H9 (cell line): ENCODE data around the gene SLC9A9. TPM values are rescaled to one million over a fixed set of nuclear protein-coding genes. Genes with fewer than 3 reads are reported as not detected.

Source experiments
- DNase-seq: peaks from one replicate; pipeline ENCODE4 v3.0.0-alpha.2; 2017
- H2AFZ ChIP-seq: one replicate; pipeline ENCODE4 v1.6.1; 2013; ENCODE audit warnings: mild to moderate bottlenecking, low read length, control low read depth, moderate library complexity
- H2AK5ac ChIP-seq: 2 replicates; pipeline ENCODE4 v1.6.1; 2013; ENCODE audit warnings: low read length, control low read depth, mixed read lengths; ENCODE audit not compliant: insufficient read length
- H2BK120ac ChIP-seq: one replicate; pipeline ENCODE4 v1.6.1; 2013; ENCODE audit warnings: low read depth, mild to moderate bottlenecking, low read length, control low read depth, inconsistent platforms; ENCODE audit not compliant: poor library complexity, severe bottlenecking
- H2BK12ac ChIP-seq: 2 replicates; pipeline ENCODE4 v1.6.1; 2013; ENCODE audit warnings: low read length, control low read depth, mixed read lengths, low read depth; ENCODE audit not compliant: insufficient read length
- H2BK15ac ChIP-seq: 2 replicates; pipeline ENCODE4 v1.6.1; 2013; ENCODE audit warnings: low read depth, low read length, control low read depth
- H2BK20ac ChIP-seq: one replicate; pipeline ENCODE4 v1.6.1; 2013; ENCODE audit warnings: low read depth, mild to moderate bottlenecking, low read length, control low read depth, inconsistent platforms; ENCODE audit not compliant: poor library complexity, severe bottlenecking
- H2BK5ac ChIP-seq: 2 replicates; pipeline ENCODE4 v1.6.1; 2013; ENCODE audit warnings: low read length, control low read depth, mixed read lengths; ENCODE audit not compliant: insufficient read length
- H3K14ac ChIP-seq: 2 replicates; pipeline ENCODE4 v1.6.1; 2013; ENCODE audit warnings: low read length, control low read depth; ENCODE audit not compliant: insufficient read depth
- H3K18ac ChIP-seq: 2 replicates; pipeline ENCODE4 v1.6.1; 2013; ENCODE audit warnings: low read depth, mild to moderate bottlenecking, mixed read lengths, low read length, control low read depth; ENCODE audit not compliant: insufficient read length
- H3K23ac ChIP-seq: 2 replicates; pipeline ENCODE4 v1.6.1; 2013; ENCODE audit warnings: low read length, control low read depth, mixed read lengths, low read depth; ENCODE audit not compliant: insufficient read length
- H3K23me2 ChIP-seq: 2 replicates; pipeline ENCODE4 v1.6.1; 2013; ENCODE audit warnings: low read depth, mild to moderate bottlenecking, mixed read lengths, low read length, control low read depth; ENCODE audit not compliant: insufficient read length, poor library complexity, severe bottlenecking
- H3K27ac ChIP-seq: 2 replicates; pipeline ENCODE4 v1.5.1; 2013; ENCODE audit warnings: low read length, control low read depth, mixed read lengths, low read depth; ENCODE audit not compliant: insufficient read length
- H3K27me3 ChIP-seq: 2 replicates; pipeline ENCODE4 v1.6.1; 2013; ENCODE audit warnings: low read length, control low read depth, inconsistent platforms; ENCODE audit not compliant: insufficient read depth
- H3K4ac ChIP-seq: 2 replicates; pipeline ENCODE4 v1.6.1; 2013; ENCODE audit warnings: low read depth, mild to moderate bottlenecking, control low read depth, inconsistent platforms, low read length, moderate library complexity
- H3K4me1 ChIP-seq: 2 replicates; pipeline ENCODE4 v1.6.1; 2013; ENCODE audit warnings: low read length, control low read depth, inconsistent platforms; ENCODE audit not compliant: insufficient read depth
- H3K4me2 ChIP-seq: 2 replicates; pipeline ENCODE4 v1.6.1; 2013; ENCODE audit warnings: low read length, control low read depth, mixed read lengths; ENCODE audit not compliant: insufficient read length, insufficient read depth
- H3K56ac ChIP-seq: 2 replicates; pipeline ENCODE4 v1.6.1; 2013; ENCODE audit warnings: low read depth, mild to moderate bottlenecking, mixed read lengths, low read length, control low read depth; ENCODE audit not compliant: insufficient read length
- H3K79me1 ChIP-seq: 2 replicates; pipeline ENCODE4 v1.6.1; 2013; ENCODE audit warnings: low read depth, mild to moderate bottlenecking, moderate library complexity, low read length, control low read depth, inconsistent platforms; ENCODE audit not compliant: insufficient read depth, poor library complexity, severe bottlenecking
- H3K79me2 ChIP-seq: 2 replicates; pipeline ENCODE4 v1.6.1; 2013; ENCODE audit warnings: low read length, control low read depth, inconsistent platforms; ENCODE audit not compliant: insufficient read depth
- H3K9ac ChIP-seq: 2 replicates; pipeline ENCODE4 v1.6.1; 2013; ENCODE audit warnings: low read length, control low read depth, mixed read lengths; ENCODE audit not compliant: insufficient read length; ENCODE audit errors: extremely low read depth
- H3K9me3 ChIP-seq: one replicate; pipeline ENCODE4 v1.6.1; 2013; ENCODE audit warnings: low read depth, low read length, inconsistent platforms; ENCODE audit not compliant: control insufficient read depth
- H3T11ph ChIP-seq: one replicate; pipeline ENCODE4 v1.6.1; 2013; ENCODE audit warnings: mild to moderate bottlenecking, low read length, control low read depth, inconsistent platforms
- H4K20me1 ChIP-seq: one replicate; pipeline ENCODE4 v1.6.1; 2013; ENCODE audit not compliant: control insufficient read depth, insufficient read length, insufficient read depth
- H4K5ac ChIP-seq: 2 replicates; pipeline ENCODE4 v1.6.1; 2013; ENCODE audit warnings: low read depth, mild to moderate bottlenecking, mixed read lengths, low read length, control low read depth; ENCODE audit not compliant: insufficient read length
- H4K8ac ChIP-seq: replicated peaks from 2 replicates; pipeline ENCODE4 v1.6.1; 2013; ENCODE audit warnings: low read length, control low read depth, mixed read lengths, low read depth; ENCODE audit not compliant: insufficient read length
- H4K91ac ChIP-seq: 2 replicates; pipeline ENCODE4 v1.6.1; 2013; ENCODE audit warnings: low read depth, mild to moderate bottlenecking, moderate library complexity, mixed read lengths, low read length, control low read depth; ENCODE audit not compliant: insufficient read length
- H3K27ac Mint-ChIP-seq, 3 experiments: 2 replicates in 2 of 3; 3 replicates in 1 of 3; pipeline ENCODE4 v1.8.0; 2020 to 2021; ENCODE audit warnings: mixed read lengths in 3 of 3, mild to moderate bottlenecking in 1 of 3, moderate library complexity in 1 of 3
- H3K27me3 Mint-ChIP-seq: 2 replicates; pipeline ENCODE4 v1.8.0; 2021; ENCODE audit warnings: low read depth, mild to moderate bottlenecking, moderate library complexity, mixed read lengths
- H3K36me3 Mint-ChIP-seq, 3 experiments: 2 replicates in 2 of 3; 3 replicates in 1 of 3; pipeline ENCODE4 v1.8.0; 2020 to 2021; ENCODE audit warnings: low read depth in 3 of 3, mixed read lengths in 3 of 3; ENCODE audit not compliant: insufficient read depth in 1 of 3
- H3K4me1 Mint-ChIP-seq, 2 experiments: 2 replicates each; pipeline ENCODE4 v1.8.0; 2020; ENCODE audit warnings: mixed read lengths in 2 of 2
- H3K4me3 Mint-ChIP-seq, 2 experiments: 2 replicates in 1 of 2; 3 replicates in 1 of 2; pipeline ENCODE4 v1.8.0; 2020 to 2021; ENCODE audit warnings: mild to moderate bottlenecking in 2 of 2, mixed read lengths in 2 of 2, moderate library complexity in 1 of 2
- H3K9me3 Mint-ChIP-seq, 2 experiments: 2 replicates in 1 of 2; 3 replicates in 1 of 2; pipeline ENCODE4 v1.8.0; 2020; ENCODE audit warnings: mild to moderate bottlenecking in 2 of 2, mixed read lengths in 2 of 2, moderate library complexity in 1 of 2
- WGBS: extraction: QIAGEN DNeasy Blood & Tissue Kit; methylation state at CpG from one replicate; pipeline ENCODE4 v1.1.7; 2013; ENCODE audit warnings: missing lambda C conversion rate, low lambda C conversion rate, mixed read lengths; ENCODE audit not compliant: insufficient read length; ENCODE audit errors: extremely low coverage; 5-methylcytosine and 5-hydroxymethylcytosine counted together
- total RNA-seq: library from RNA; stranded (reverse); gene quantifications from 2 replicates; pipeline ENCODE4 v1.2.1, GENCODE V29; 2021
- TF ChIP-seq, protein P1 (sequence below): fragments of 200-600 bp; sonication (generic); conservative IDR thresholded peaks from 3 replicates; pipeline ENCODE4 v1.8.0; 2021; ENCODE audit warnings: antibody characterized with exemption, mild to moderate bottlenecking

Gene SLC9A9
- total RNA-seq, 1 experiment from 2014 or later: 0.35 TPM

DNA sequence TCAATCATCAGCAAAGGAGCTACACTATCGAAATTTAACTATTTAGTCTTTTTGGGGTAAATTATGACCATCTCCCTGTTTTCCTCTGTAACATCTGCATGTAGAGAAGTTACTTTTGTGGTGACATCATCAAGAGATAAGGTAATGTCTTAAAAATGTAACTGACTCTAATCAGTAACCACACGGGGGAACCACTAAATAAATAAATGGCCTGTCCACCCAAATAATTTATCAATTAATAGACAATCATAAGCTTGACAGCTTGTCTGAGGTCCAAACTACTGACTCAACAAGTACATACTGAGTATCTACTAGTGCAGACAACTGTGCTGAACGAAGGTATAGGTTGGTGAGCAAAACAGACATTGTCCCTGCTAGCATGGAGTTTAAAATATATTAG lies 219.3 kb downstream of the SLC9A9 start:
- H4K5ac ChIP-seq: no peak overlapping the region
- no peak overlapping the region for H2BK12ac ChIP-seq
- H3K79me2 ChIP-seq: no peaks in the 10 kb centered on the region
- Mint-ChIP-seq H3K27ac (no peak overlapping the region), H3K27me3 (no peaks in the 10 kb centered on the region), H3K36me3 (no peaks in the 10 kb centered on the region), H3K4me3 (no peak overlapping the region), H3K9me3 (no peaks in the 10 kb centered on the region), H3K4me1 (no peaks in the 10 kb centered on the region)
- H3K79me1 ChIP-seq: no peaks in the 10 kb centered on the region
- H2AK5ac ChIP-seq: no peak overlapping the region
- H3K14ac ChIP-seq: no peak overlapping the region
- H2BK15ac ChIP-seq: no peak overlapping the region
- H2BK20ac ChIP-seq: no peak overlapping the region
- H3K4ac ChIP-seq: no peak overlapping the region
- WGBS: no CpG with 5 or more reads among the region's 3 CpGs
- H4K8ac ChIP-seq: no peak overlapping the region
- no peaks in the 10 kb centered on the region for H4K20me1 ChIP-seq
- no peak for DNase-seq
- no peak overlapping the region for H3K18ac ChIP-seq
- no peak overlapping the region for H3K4me2 ChIP-seq
- H3K27me3 ChIP-seq: no peaks in the 10 kb centered on the region
- H3T11ph ChIP-seq: no peak overlapping the region
- H3K23me2 ChIP-seq: no peaks in the 10 kb centered on the region
- no peak overlapping the region for H3K56ac ChIP-seq
- no peak overlapping the region for H4K91ac ChIP-seq
- H3K23ac ChIP-seq: no peak overlapping the region
- no peak overlapping the region for H3K27ac ChIP-seq
- H2BK5ac ChIP-seq: no peak overlapping the region
- no peak overlapping the region for H3K9ac ChIP-seq
- H3K9me3 ChIP-seq: no peaks in the 10 kb centered on the region
- no peak overlapping the region for H2BK120ac ChIP-seq
- H3K4me1 ChIP-seq: no peaks in the 10 kb centered on the region
- no peak overlapping the region for H2AFZ ChIP-seq
- TF ChIP-seq, protein P1, sequence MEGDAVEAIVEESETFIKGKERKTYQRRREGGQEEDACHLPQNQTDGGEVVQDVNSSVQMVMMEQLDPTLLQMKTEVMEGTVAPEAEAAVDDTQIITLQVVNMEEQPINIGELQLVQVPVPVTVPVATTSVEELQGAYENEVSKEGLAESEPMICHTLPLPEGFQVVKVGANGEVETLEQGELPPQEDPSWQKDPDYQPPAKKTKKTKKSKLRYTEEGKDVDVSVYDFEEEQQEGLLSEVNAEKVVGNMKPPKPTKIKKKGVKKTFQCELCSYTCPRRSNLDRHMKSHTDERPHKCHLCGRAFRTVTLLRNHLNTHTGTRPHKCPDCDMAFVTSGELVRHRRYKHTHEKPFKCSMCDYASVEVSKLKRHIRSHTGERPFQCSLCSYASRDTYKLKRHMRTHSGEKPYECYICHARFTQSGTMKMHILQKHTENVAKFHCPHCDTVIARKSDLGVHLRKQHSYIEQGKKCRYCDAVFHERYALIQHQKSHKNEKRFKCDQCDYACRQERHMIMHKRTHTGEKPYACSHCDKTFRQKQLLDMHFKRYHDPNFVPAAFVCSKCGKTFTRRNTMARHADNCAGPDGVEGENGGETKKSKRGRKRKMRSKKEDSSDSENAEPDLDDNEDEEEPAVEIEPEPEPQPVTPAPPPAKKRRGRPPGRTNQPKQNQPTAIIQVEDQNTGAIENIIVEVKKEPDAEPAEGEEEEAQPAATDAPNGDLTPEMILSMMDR: no peak
